Esophagus muscularis mucosa (tissue), 4 donors: Measurements from ENCODE around the gene RHOV. TPM values are rescaled to one million over a fixed set of nuclear protein-coding genes. Genes with fewer than 3 reads are reported as not detected.

Experiments used
- DNase-seq: peaks from one replicate; pipeline ENCODE4 v3.0.0-alpha.2; 2017; ENCODE audit errors: extremely low spot score
- H3K27ac ChIP-seq, 4 donors: fragments of 200-600 bp; sonication (generic); replicated peaks in 1 of 4; 1 replicate in 3 of 4; 2 replicates in 1 of 4; pipeline ENCODE4 v1.5.1; 2016 to 2019; ENCODE audit warnings: mild to moderate bottlenecking in 1 of 4
- H3K27me3 ChIP-seq, 4 donors: fragments of 200-600 bp; sonication (generic); one replicate each; pipeline versions ENCODE4 v1.5.1 to v1.6.0; 2016 to 2019
- H3K36me3 ChIP-seq, 4 donors: fragments of 200-600 bp; sonication (generic); one replicate each; pipeline ENCODE4 v1.5.1; 2016 to 2019
- H3K4me1 ChIP-seq, 4 donors: fragments of 200-600 bp; sonication (generic); one replicate each; pipeline ENCODE4 v1.5.1; 2016 to 2019
- H3K4me3 ChIP-seq, 4 donors: fragments of 200-600 bp; sonication (generic); 1 replicate in 2 of 4; 2 replicates in 2 of 4; pipeline ENCODE4 v1.5.1; 2016 to 2019; ENCODE audit warnings: mild to moderate bottlenecking in 4 of 4, moderate library complexity in 1 of 4
- H3K9me3 ChIP-seq, 4 donors: fragments of 200-600 bp; sonication (generic); 1 replicate in 3 of 4; 2 replicates in 1 of 4; pipeline ENCODE4 v1.5.1; 2016 to 2019
- EP300 ChIP-seq: sonication (generic); formaldehyde crosslinking; IDR thresholded peaks from one replicate; pipeline ENCODE4 v1.6.1; 2017; ENCODE audit warnings: antibody characterized with exemption
- POLR2A ChIP-seq: fragments of 450-650 bp; IDR thresholded peaks from one replicate; pipeline ENCODE4 v1.6.1; 2017; ENCODE audit warnings: antibody characterized with exemption, moderate library complexity, mild to moderate bottlenecking, low read depth
- POLR2AphosphoS5 ChIP-seq, 2 donors: sonication (generic); formaldehyde crosslinking; IDR thresholded peaks; one replicate each; pipeline ENCODE4 v1.6.1; 2017; ENCODE audit warnings: antibody characterized with exemption in 2 of 2
- WGBS: methylation state at CpG from one replicate; pipeline ENCODE4 v1.1.5; 2018; 5-methylcytosine and 5-hydroxymethylcytosine counted together
- intact Hi-C: fragments of 100-400 bp; cut with DNase I; formaldehyde crosslinking; loops from one replicate; pipeline ENCODE4 v1.15.1; 2023
- total RNA-seq, 4 donors: library from RNA; depleted of rRNA; stranded (reverse); fragments of >200 nt; gene quantifications; one replicate each; pipeline versions ENCODE4 v1.1.0 to v1.2.1, GENCODE V29; 2016
- TF ChIP-seq, protein P1 (sequence below), 3 experiments: fragments of 200-600 bp in 2 of 3; fragments of 450-650 bp in 1 of 3; sonication (generic) in 2 of 3; IDR thresholded peaks; one replicate each; pipeline ENCODE4 v1.5.1; 2017 to 2019; ENCODE audit warnings: antibody characterized with exemption in 3 of 3, mild to moderate bottlenecking in 2 of 3, moderate library complexity in 1 of 3

The RHOV gene
- total RNA-seq, 4 donors from 2014 or later: not detected

GRCh38 chr15:40838756-40839155 lies 35.3 kb downstream of the RHOV start:
- intact Hi-C loops: no loop called here
- no peak for DNase-seq
- no peak overlapping the region for H3K27ac ChIP-seq
- H3K36me3 ChIP-seq: no peaks in the 10 kb centered on the region
- H3K9me3 ChIP-seq: no peaks in the 10 kb centered on the region
- 83% methylated on average over 5 of the region's 5 CpGs for WGBS
- H3K4me3 ChIP-seq: no peak overlapping the region
- H3K4me1 ChIP-seq: peaks cover 4 to 6% (median 5%) of the 10 kb centered on the region in 4 donors
- H3K27me3 ChIP-seq: peaks cover 0 to 18% (median 3%) of the 10 kb centered on the region in 4 donors
- TF ChIP-seq, protein P1, sequence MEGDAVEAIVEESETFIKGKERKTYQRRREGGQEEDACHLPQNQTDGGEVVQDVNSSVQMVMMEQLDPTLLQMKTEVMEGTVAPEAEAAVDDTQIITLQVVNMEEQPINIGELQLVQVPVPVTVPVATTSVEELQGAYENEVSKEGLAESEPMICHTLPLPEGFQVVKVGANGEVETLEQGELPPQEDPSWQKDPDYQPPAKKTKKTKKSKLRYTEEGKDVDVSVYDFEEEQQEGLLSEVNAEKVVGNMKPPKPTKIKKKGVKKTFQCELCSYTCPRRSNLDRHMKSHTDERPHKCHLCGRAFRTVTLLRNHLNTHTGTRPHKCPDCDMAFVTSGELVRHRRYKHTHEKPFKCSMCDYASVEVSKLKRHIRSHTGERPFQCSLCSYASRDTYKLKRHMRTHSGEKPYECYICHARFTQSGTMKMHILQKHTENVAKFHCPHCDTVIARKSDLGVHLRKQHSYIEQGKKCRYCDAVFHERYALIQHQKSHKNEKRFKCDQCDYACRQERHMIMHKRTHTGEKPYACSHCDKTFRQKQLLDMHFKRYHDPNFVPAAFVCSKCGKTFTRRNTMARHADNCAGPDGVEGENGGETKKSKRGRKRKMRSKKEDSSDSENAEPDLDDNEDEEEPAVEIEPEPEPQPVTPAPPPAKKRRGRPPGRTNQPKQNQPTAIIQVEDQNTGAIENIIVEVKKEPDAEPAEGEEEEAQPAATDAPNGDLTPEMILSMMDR (IDR thresholded peaks at IDR 0.05): no peak
- TF ChIP-seq POLR2AphosphoS5 (IDR thresholded peaks at IDR 0.05) (no peak), EP300 (no peak), POLR2A (no peak)

DNA sequence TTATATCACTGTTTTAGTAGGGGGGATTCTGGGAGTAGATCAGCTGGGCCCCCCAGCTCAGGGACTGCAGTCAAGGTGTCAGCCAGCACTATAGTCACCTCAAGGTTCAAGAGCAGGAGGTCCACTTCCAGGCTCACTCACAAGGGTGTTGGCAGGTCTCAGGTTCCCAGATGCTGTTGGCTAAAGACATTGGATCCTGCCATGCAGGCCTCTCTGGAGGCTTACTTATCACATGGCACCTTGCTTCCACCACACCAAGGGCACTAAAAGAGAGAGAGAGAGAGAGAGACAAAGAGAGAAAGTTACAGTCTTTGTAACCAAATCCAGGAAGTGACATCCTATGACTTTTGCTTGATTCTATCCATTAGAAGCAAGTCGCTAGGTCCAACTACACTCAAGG lies 38.0 kb downstream of the RHOV start:
- no peaks in the 10 kb centered on the region for H3K27me3 ChIP-seq
- no peaks in the 10 kb centered on the region for H3K36me3 ChIP-seq
- TF ChIP-seq, protein P1 (IDR thresholded peaks at IDR 0.05): no peak
- TF ChIP-seq EP300 (no peak), POLR2AphosphoS5 (IDR thresholded peaks at IDR 0.05) (no peak), POLR2A (no peak)
- WGBS: 95% methylated on average over 1 of the region's 1 CpG
- intact Hi-C loops: no loop called here
- no peak overlapping the region for H3K27ac ChIP-seq
- DNase-seq: no peak
- no peaks in the 10 kb centered on the region for H3K9me3 ChIP-seq
- no peak overlapping the region for H3K4me3 ChIP-seq
- no peaks in the 10 kb centered on the region for H3K4me1 ChIP-seq

DNA sequence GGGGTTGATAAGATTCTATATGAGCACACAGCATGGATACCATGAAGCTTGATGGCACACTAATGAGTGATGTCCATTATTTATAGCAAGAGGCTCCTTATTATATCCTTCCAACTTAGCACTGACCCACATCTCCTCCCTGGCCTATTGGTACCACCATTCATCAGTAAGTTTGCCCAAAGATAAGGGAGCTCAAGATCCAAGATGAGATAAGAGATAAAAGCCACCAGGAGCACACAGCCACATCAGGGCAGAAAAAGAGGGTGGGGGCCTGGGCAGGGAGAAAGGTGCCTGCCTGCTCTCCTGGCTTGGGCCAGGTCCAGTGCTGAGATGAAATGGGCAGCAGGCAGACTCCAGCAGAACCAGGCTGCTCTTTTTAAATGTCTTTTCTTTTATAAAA lies 41.1 kb downstream of the RHOV start:
- peaks cover 0 to 6% (median 0%) of the 10 kb centered on the region in 4 donors for H3K27me3 ChIP-seq
- no peaks in the 10 kb centered on the region for H3K4me1 ChIP-seq
- TF ChIP-seq EP300 (no peak), POLR2A (no peak), POLR2AphosphoS5 (IDR thresholded peaks at IDR 0.05) (no peak)
- TF ChIP-seq, protein P1 (IDR thresholded peaks at IDR 0.05): no peak
- H3K4me3 ChIP-seq: no peak overlapping the region
- intact Hi-C loops: no loop called here
- DNase-seq: no peak
- H3K27ac ChIP-seq: no peak overlapping the region
- H3K36me3 ChIP-seq: no peaks in the 10 kb centered on the region
- H3K9me3 ChIP-seq: no peaks in the 10 kb centered on the region

DNA sequence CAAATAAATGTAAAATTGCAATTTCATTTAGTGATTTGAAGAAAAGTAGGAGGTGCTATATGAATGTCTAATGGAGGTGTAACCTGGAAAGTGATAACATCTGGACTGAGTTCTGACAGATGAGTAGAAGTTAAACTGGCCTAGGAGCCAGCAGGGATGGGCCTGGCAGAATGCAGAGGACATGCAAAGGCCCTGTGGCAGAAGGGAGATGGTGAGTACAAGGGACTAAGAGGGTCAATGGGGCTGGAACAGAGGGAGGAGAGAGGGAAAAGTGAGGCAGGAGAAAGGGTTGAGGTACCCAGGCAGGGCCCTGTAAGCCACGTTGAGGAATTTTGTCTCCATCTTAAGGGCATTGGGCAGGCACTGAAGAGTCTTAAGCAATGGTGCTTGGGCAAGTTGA lies 42.2 kb downstream of the RHOV start:
- peaks cover 0 to 9% (median 0%) of the 10 kb centered on the region in 4 donors for H3K27me3 ChIP-seq
- no peak overlapping the region for H3K27ac ChIP-seq
- WGBS: 50% methylated on average over 1 of the region's 1 CpG
- DNase-seq: no peak
- no peaks in the 10 kb centered on the region for H3K36me3 ChIP-seq
- no peaks in the 10 kb centered on the region for H3K9me3 ChIP-seq
- H3K4me3 ChIP-seq: no peak overlapping the region
- intact Hi-C loops: no loop called here
- no peaks in the 10 kb centered on the region for H3K4me1 ChIP-seq
- TF ChIP-seq EP300 (no peak), POLR2AphosphoS5 (IDR thresholded peaks at IDR 0.05) (no peak), POLR2A (no peak)
- TF ChIP-seq, protein P1 (IDR thresholded peaks at IDR 0.05): no peak

DNA sequence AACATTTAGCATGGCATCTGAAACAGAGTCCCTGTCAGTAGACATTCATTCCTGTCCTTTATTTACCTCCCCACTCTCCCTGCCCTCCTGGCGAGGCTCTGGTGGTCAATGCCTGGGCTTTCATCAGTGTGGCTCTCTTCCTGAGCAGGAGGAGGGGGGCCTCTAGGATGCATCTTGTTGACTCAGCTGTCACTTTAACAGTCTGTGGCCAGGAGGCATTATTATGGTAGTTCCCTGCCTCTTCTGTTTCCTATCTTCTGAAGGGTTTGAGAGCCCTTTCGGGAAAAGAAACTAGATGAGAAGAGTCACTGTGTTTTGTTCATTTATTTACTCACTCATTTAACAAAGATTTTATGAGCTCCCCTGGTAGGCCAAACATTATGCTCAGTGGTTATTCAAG lies 43.1 kb downstream of the RHOV start:
- intact Hi-C loops: no loop called here
- WGBS: 77% methylated on average over 2 of the region's 2 CpGs
- H3K36me3 ChIP-seq: no peaks in the 10 kb centered on the region

More for the DNA sequence above, 43.1 kb downstream of the RHOV start:
- TF ChIP-seq, protein P1 (IDR thresholded peaks at IDR 0.05): no peak
- TF ChIP-seq EP300 (no peak), POLR2AphosphoS5 (IDR thresholded peaks at IDR 0.05) (no peak), POLR2A (no peak)
- no peaks in the 10 kb centered on the region for H3K9me3 ChIP-seq
- peaks cover 0 to 9% (median 0%) of the 10 kb centered on the region in 4 donors for H3K27me3 ChIP-seq
- no peak overlapping the region for H3K27ac ChIP-seq
- H3K4me1 ChIP-seq: no peaks in the 10 kb centered on the region
- no peak overlapping the region for H3K4me3 ChIP-seq
- no peak for DNase-seq
